ENCODE data around the gene TUBA1C.
"Not testable (repeated sequence)": the region's sequence is repeated elsewhere in the genome, so short reads cannot be mapped to it uniquely, and the experiment has no call there.

The TUBA1C gene

DNA sequence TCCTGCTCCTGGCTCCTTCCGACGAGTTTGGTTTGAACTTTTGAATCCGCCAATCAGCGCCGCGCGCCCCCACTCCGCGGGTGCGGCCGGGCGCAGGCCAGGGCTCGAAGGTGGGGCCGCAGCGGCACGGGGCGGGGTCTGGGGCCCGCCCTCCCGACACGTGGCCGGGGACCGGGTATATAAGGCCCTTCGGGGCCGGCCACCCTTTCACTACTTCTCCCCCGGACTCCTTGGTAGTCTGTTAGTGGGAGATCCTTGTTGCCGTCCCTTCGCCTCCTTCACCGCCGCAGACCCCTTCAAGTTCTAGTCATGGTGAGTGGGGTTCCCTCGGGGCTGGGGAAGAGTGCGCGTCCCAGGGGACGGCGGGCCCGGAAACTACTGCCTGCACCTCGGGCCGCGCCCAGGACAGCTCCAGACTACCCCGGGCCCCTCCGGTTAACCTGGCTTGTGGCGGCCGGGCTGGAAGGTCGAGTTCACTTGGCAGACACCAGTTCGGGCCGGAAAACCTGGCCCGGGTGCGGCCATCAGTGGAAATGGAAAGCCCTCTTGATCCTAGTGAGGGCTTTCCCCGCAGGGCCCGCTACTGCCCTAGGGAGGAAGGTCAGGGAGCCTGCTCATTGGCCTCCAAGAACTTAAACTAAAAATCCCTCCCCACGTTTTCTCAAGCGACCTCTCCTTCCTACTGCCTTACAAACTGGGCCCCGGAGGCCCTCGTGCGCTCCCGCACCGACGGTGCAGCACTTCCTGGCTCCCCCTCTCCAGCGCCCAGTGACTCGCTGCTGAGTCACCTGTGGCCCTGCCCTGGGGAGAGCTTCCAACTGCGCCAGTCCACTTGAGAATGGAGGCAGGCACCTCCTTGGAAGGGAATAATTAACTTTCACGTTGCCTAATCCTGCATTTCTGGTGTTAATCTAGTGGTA lies at the start of gene TUBA1C:
Gene TUBA1C (plus strand): TSS at position 210 of the 920 bp plus-strand sequence. CDS start 100 bp downstream, at position 310.
- peak; percentile 99 for DNase-seq (ENCODE audit: low spot score)

DNA sequence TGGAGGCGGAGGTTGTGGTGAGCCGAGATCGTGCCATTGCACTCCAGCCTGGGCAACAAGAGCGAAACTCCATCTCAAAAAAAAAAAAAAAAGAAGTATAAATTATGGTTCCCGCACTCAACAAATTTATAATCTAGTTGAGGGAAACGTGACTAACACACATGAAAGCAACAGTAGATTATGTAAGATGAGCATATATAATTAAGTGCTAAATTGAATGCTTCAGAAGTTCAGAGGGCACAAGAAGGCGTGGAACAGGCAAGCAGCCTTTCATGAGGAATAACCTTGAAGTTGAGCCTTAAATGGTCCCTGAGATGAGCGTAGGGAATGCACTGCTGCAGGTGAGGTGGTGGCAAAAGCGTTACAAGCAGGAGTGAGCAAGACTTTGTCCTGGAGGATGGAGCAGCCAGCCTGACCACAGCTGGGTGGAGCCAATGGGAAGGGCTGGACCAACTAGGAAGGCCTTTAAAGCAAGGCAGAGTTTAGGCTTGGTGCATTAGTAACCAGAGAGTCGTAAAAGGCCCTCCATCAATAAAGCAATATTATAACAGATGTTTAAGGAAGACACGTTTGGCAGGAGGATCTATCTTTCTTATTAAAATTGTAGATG lies 45.4 kb upstream of the TUBA1C start:
- no peak for DNase-seq (ENCODE audit: low spot score)

GRCh38 chr12:49220972-49221371 lies 43.9 kb upstream of the TUBA1C start:
- DNase-seq (ENCODE audit: low spot score): no peak

DNA sequence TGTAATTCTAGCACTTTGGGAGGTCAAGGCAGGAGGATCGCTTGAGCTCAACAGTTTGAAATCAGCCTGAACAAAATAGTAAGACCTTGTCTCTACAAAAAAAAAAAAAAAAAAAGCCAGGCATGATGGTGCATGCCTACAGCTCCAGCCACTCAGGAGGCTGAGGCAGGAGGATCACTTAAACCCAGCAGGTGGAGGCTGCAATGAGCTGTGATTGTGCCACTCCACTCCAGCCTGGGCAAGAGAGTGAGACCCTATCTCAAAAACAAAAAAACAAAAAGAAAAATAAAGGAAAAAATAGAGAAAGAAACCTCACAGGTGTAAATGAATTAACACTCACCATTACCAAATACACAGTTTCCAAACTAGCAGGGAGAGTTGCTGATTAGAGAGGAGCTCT lies 41.8 kb upstream of the TUBA1C start:
- no peak for DNase-seq (ENCODE audit: low spot score)

DNA sequence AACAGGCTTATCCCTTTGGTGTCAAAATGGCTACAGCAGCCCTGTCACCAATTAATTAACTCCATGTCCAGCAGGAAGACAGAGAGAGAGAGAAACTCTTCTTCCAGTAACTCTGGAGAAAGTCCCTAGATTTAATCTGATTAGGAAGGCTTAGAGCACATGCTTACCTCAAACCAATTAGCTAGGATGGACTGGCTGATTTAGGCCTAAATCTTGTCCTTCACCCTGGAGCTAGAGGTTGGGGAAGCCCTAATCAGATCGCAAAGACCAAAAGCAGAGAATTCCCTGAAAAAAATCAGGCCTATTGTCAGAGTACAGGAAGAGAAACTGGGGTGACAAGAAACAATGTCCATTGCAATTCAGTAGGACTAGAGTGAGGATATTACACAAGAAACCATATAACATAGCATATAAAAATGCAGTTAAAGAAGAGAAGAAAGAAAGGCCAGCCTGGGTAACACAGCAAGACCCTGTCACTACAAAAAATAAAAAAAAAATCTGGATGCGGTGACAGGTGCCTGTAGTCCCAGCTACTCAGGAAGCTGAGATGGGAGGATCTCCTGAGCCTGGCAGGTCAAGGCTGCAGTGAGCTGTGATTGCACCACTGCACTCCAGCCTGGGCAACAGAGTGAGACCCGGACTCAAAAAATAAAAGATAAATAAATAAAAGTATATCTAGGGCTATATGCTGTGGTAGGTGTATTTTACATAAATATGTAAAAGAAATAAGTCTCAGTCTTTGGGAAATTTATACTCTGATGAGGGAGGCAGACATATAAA lies 41.1 kb upstream of the TUBA1C start:
- no peak for DNase-seq (ENCODE audit: low spot score)

GRCh38 chr12:49225576-49226166 lies 39.2 kb upstream of the TUBA1C start:
- DNase-seq (ENCODE audit: low spot score): peak; percentile 9

DNA sequence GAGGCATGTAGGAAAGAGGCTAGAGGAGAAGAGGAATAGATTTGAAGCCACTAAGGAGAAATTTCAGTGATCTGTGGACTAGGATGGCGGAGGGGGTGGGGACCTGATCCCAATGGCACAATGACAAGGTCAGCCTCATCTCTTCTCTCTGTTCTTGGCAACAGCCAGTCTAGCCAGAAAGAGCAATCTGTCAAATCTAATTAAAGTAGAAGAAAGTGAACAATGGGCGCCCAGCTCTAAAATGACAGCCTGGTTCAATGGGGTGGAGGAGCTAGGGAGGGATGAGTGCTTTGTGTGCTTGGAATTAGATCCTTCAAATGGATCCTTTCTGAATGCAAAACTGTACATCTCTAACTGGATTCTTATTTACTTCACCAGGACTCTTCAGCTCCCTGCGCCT lies 37.2 kb upstream of the TUBA1C start:
- DNase-seq (ENCODE audit: low spot score): no peak

- DNase-seq (ENCODE audit: low spot score): no peak
Measured at GRCh38 chr12:49228653-49229052, 36.2 kb upstream of the TUBA1C start.

DNA sequence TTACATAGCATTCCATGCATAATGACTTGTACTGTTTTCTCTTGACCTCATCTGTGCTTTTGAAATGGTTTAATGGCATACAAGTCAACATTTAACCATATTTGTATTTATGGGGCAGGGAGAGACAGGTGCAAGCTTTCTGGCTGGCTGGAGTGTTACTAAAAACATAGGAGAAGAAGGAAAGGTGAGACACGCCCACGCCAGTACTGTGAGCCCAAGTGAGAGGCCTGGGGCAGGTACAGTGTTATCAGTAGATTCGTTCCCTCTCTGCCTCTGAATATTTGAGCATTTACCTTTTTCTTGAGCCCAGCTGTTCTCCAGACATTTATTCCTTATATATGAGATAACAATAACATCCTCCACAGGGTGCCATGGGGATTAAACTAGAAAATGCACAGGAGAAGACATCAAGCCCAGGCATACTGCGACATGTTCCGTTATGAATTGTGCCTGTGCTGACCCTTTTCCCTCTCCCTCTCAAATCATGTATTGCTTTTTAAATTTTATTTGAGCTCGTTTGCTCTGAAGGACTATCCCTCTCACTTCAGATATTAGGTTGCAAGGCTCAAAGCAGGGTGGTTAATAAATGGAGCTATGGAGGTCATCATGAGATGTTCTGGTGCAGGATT lies 34.6 kb upstream of the TUBA1C start:
- DNase-seq (ENCODE audit: low spot score): no peak

DNA sequence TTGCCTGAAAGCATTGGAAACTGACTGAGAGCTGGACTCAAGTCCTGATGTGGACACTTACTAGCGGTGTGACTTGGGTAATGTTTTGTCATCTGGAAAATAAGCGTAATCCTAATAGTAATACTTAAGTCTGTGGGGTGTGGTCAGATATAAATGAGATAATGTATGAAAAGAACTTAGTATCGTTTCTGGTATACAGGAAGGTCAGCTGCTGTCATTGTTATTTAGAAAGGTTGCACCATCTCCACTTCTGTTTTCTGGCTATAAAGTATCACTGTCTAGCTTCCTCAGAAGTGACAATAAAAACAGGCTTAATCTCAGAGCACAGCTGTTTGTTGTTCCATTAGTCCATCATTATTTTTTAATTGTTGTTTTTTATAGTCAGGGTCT lies 34.1 kb upstream of the TUBA1C start:
- no peak for DNase-seq (ENCODE audit: low spot score)

- peak; percentile 22 for DNase-seq (ENCODE audit: low spot score)
Measured at GRCh38 chr12:49231878-49232655, 32.8 kb upstream of the TUBA1C start.

DNA sequence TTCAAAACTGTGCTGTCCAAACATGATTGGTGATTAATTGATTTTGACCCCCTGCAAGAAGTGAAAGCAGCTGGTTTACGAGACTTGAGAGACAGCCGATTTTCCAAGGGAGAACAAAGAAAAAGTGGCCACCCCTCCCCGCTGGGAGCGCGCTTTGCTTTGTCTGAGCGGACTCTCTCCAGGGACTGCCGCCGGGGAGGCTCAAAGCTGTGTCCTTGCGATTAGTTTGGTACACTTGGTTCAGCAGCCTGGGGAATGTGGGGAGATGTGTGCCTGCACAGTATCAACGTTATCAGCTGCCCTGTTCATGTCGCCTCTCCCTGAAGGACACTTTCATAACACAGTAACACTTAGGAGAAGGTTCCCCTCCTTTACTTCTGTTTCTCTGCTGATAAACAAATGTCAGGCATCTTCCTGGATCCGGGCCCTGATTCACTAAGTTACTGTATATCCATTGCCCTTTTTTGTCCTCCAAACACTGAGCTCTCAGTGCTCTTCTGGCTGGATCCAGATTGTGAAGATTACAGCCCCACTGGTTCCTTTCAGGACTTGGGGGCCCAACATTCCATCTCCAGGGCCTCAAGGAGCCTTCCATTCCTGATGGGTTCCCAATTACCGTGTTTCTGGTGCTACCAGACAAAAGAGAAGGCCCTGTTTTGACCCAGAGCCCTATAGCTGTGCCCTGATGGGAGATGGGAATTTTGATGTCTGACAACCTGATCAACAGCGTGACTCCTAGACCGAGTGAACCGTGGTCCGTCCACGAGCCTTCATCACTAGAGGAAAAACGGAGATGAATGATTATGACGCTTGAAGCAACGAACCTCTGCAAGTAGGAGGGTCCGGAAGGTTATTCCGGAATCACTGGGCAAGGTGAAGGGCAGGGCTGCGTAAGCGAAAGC lies 31.7 kb upstream of the TUBA1C start:
- DNase-seq (ENCODE audit: low spot score): peak; percentile 72

GRCh38 chr12:49233842-49234526 lies 30.9 kb upstream of the TUBA1C start:
- DNase-seq (ENCODE audit: low spot score): no peak

GRCh38 chr12:49236423-49236822 lies 28.5 kb upstream of the TUBA1C start:
- no peak for DNase-seq (ENCODE audit: low spot score)

DNA sequence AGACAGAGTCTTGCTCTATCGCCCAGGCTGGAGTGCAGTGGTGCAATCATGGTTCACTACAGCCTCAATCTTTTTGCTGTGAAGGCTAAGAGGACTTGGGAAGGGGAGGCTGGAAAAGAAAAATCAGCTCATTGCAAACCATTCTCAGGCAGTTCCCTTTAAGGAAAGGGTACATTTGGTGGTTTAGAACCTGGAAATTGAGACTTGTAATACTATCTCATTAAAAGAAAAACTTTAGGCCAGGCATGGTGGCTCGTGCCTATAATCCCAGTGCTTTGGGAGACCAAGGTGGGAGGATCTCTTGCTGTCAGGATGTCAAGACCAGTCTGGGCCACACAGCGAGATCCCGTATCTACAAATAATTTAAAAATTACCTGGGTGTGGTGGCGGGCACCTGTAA lies 21.3 kb upstream of the TUBA1C start:
- no peak for DNase-seq (ENCODE audit: low spot score)

DNA sequence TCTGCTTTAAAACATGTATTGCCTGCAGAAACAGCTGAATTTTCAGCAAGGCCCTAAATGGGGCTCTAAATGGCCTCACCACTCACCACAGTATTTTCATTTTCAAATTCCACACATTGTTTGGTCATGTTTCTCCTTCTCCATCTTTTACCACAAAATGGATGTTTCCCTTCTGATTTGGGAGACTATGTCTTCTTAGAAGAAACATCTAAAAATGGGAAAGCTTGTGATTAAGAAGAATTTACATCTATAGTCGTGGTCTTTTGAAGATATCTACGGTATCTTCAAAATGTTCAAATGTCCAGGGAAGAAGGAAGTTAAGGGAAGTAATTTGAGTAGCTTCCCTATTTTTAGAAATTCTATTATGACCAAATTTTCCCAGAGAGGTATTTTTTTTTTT lies 20.7 kb upstream of the TUBA1C start:
- DNase-seq (ENCODE audit: low spot score): peak; percentile 74

DNA sequence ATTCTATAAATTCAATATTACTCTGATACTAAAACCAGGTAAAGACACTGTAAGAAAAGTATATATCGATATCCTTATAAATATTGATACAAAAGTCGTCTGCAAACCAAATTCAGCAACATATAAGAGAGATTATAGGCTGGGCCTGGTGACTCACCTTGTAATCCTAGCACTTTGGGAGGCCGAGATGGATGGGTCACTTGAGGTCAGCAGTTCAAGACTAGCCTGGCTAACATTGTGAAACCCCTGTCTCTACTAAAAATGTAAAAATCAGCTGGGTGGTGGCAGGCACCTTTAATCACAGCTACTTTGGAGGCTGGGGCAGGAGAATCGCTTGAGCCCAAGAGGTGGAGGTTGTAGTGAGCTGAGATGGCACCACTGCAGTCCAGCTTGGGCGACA lies 13.5 kb upstream of the TUBA1C start:
- DNase-seq (ENCODE audit: low spot score): no peak

DNA sequence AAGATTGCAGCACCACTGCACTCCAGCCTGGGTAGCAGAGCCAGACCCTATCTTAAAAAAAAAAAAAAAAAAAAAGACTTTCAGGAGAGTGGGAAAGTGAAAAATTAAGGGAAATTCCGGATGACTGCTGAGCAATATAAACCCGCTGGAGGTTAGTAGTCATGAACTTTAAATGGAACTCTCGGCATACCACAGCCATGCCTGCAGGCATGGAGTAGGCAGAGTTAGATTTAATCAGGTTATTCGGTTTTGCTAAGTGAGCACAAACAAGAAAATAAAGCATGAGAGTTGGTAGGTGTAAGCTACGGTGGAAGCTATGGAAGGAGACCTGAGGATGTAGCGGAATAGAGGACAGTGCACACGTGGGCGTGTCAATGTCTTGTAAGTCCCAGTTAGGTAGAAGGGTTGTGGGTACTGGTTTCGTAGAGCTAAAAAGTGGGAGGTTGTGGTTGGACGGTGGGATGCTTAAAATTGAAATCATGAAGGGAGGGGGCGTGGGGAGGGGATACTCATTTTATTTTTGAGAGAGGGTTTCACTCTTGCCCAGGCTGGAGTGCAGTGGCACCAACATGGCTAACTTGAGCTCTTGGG lies 11.8 kb upstream of the TUBA1C start:
- DNase-seq (ENCODE audit: low spot score): no peak

GRCh38 chr12:49255456-49255855 lies 9.4 kb upstream of the TUBA1C start:
- not testable (repeated sequence) for DNase-seq (ENCODE audit: low spot score)

All from GM03348 (cell line).